ENCODE data around the gene MEIS2.

The MEIS2 gene

DNA sequence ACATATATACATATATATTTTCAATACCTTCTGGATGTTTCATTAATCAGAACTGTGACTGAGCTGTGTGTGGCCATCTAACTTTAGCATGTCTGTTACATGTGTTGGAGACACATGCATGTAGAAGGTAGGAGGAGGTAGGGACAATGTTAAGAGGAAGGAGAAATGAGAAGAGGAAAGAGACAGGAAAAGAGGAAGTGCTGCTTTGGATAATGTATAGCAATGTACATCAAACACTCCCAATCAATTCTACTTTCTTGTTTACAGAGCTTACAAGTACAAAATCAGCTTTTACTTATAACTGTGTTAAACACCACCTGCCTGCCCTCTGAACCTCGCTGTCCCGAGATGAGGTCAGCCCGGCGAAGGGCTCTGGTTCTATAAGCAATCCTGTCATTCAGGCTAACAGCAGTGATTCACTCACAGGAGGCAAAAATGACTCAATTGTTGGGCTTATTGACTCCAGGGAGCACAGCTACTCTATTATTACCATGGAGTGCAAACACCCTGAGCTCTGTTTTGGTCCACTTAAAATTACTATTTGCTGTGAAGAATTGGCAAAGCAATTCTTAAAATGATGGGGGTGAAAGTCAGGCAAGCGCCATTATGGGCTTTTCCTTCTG is 188.9 kb downstream of the MEIS2 start:
- no peak for FAIRE-seq
- no peak for DNase-seq (ENCODE audit: insufficient read length)

DNA sequence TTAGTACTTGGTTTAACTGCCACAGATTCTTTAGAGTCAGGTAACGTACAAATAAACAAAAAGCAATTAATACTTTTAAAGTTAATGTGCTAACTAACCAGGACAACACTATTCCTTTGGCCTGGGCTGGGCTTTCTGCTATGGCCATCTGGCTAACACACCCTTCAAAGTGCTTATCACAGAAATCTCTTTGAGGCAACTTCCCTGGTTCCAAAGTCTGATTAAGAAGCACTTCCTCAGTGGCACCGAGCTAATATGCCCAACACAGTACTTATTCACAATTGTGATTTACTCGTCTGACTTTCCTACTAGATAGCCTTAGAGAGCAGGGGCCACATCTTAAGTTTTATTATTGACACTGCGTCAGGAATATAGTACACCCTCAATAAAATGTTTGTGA is 191.4 kb downstream of the MEIS2 start:
- FAIRE-seq: no peak
- TF ChIP-seq POLR2A (IDR thresholded peaks at IDR 0.05; ENCODE audit: low read depth, low read length): no peak
- no peak for TF ChIP-seq TAF1 (IDR thresholded peaks at IDR 0.05; ENCODE audit: borderline replicate concordance, low read depth, low read length)
- no peak for TF ChIP-seq POLR2AphosphoS5 (IDR thresholded peaks at IDR 0.05; ENCODE audit: low read depth, low read length)
- no peak for DNase-seq (ENCODE audit: insufficient read length)

More for the DNA sequence above, 188.9 kb downstream of the MEIS2 start:
- TF ChIP-seq POLR2A (IDR thresholded peaks at IDR 0.05; ENCODE audit: low read depth, low read length) (no peak), POLR2AphosphoS5 (IDR thresholded peaks at IDR 0.05; ENCODE audit: low read depth, low read length) (no peak), TAF1 (IDR thresholded peaks at IDR 0.05; ENCODE audit: borderline replicate concordance, low read depth, low read length) (no peak)

DNA sequence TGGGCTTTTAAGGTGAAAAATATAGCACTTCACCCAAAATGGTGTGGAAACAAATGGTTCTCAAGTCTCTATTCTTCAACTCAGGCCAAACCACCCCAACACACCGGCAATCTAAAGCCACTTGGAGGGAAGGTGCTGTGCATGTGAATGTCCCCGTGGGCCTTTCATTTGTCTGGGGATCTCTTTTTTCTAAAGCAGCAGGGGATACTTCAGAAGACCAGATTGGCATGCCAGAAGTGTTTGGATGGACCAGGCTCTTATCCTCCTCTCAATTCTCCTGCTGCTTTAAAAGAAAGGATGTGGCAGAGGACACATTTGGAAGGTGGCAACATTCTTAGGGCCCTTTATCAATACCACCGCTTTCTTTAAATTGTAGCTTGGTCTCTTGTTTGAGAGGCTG is 193.1 kb downstream of the MEIS2 start:
- TF ChIP-seq TAF1 (IDR thresholded peaks at IDR 0.05; ENCODE audit: borderline replicate concordance, low read depth, low read length) (no peak), POLR2AphosphoS5 (IDR thresholded peaks at IDR 0.05; ENCODE audit: low read depth, low read length) (no peak), POLR2A (IDR thresholded peaks at IDR 0.05; ENCODE audit: low read depth, low read length) (no peak)
- DNase-seq (ENCODE audit: insufficient read length) (no peak), FAIRE-seq (no peak)

- no peak for TF ChIP-seq TAF1 (IDR thresholded peaks at IDR 0.05; ENCODE audit: borderline replicate concordance, low read depth, low read length)
- TF ChIP-seq POLR2AphosphoS5 (IDR thresholded peaks at IDR 0.05; ENCODE audit: low read depth, low read length): no peak
- no peak for TF ChIP-seq POLR2A (IDR thresholded peaks at IDR 0.05; ENCODE audit: low read depth, low read length)
- DNase-seq (ENCODE audit: insufficient read length): no peak
- no peak for FAIRE-seq
Observed at GRCh38 chr15:36905908-36906307, 194.4 kb downstream of the MEIS2 start.

- no peak for FAIRE-seq
- DNase-seq (ENCODE audit: insufficient read length): no peak
- TF ChIP-seq POLR2A (IDR thresholded peaks at IDR 0.05; ENCODE audit: low read depth, low read length) (no peak), TAF1 (IDR thresholded peaks at IDR 0.05; ENCODE audit: borderline replicate concordance, low read depth, low read length) (no peak), POLR2AphosphoS5 (IDR thresholded peaks at IDR 0.05; ENCODE audit: low read depth, low read length) (no peak)
Observed at GRCh38 chr15:36904715-36905114, 195.6 kb downstream of the MEIS2 start.

DNA sequence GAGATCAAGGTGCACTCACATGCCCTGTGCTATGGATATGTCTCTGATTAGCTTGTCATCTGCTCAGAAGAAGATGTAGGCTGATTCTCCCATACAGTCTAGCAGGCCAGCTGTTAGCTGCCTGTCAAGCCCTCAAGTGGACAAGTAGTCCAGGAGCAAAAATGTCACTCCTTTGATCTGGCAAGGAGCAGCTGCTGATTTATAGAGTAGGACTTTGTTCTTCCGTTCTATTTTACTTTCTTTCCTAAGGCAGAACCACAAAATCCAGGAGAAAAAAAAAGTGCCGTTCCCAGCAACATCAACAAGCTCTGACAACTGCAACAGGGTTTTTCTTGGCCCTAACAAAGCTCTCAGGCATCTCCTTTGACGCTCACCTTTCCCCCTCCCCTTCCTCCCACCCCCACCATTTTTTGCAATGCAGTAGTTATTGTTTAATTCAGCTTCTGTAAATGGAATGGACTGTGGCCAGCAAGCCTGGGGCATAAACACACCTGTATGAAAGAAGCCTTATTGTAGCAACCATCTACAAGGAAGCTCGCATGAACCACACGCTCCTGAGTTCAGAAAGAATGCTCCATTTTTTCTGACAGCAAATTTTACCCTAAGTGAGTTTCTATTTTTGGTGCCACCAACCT is 196.3 kb downstream of the MEIS2 start:
- no peak for TF ChIP-seq POLR2A (IDR thresholded peaks at IDR 0.05; ENCODE audit: low read depth, low read length)
- TF ChIP-seq POLR2AphosphoS5 (IDR thresholded peaks at IDR 0.05; ENCODE audit: low read depth, low read length): no peak
- no peak for DNase-seq (ENCODE audit: insufficient read length)
- FAIRE-seq: peak; percentile 27

- DNase-seq (ENCODE audit: insufficient read length) (no peak), FAIRE-seq (no peak)
- TF ChIP-seq POLR2AphosphoS5 (IDR thresholded peaks at IDR 0.05; ENCODE audit: low read depth, low read length) (no peak), POLR2A (IDR thresholded peaks at IDR 0.05; ENCODE audit: low read depth, low read length) (no peak), TAF1 (IDR thresholded peaks at IDR 0.05; ENCODE audit: borderline replicate concordance, low read depth, low read length) (no peak)
Observed at GRCh38 chr15:36903195-36903594, 197.2 kb downstream of the MEIS2 start.

DNA sequence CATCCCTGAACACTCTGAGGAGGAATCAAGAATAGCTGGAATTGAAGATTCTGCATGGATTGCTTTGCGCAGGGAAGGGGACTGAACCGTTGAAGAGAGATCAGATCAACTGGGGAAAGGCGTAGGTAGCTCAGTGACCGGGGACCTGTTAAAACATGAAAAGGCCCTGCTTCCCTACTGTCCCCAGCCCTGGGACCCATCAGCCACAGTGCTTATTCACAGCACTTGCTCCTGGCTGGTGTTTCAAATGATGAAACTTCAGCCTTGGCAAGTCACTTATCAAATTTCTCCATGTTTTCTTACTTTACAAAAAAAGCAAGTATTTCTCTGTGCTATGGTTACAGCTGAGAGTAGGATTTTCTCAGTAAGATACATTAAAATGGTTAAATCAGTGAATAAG is 199.3 kb downstream of the MEIS2 start:
- no peak for DNase-seq (ENCODE audit: insufficient read length)
- FAIRE-seq: no peak
- TF ChIP-seq POLR2A (IDR thresholded peaks at IDR 0.05; ENCODE audit: low read depth, low read length): no peak
- TF ChIP-seq POLR2AphosphoS5 (IDR thresholded peaks at IDR 0.05; ENCODE audit: low read depth, low read length): no peak
- TF ChIP-seq TAF1 (IDR thresholded peaks at IDR 0.05; ENCODE audit: borderline replicate concordance, low read depth, low read length): no peak

DNA sequence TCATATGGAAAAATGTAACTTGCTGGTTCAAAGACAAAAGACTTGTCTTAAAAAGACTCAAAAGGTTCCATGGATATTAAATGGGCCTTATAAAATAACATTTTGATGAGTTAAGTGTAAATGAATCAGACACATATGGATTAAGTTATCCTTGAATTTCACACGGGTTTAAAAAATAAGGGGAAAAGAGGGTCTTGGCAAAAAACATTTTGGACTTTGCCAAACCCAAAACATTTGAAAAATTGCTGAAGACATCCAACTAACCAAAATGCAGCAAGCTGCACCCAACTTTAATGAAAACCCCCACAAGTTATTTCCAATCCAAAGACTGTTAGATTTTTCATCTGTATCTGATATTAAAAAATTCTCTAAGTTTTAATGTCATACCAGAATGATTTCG is 200.7 kb downstream of the MEIS2 start:
- no peak for DNase-seq (ENCODE audit: insufficient read length)
- no peak for FAIRE-seq
- TF ChIP-seq POLR2A (IDR thresholded peaks at IDR 0.05; ENCODE audit: low read depth, low read length) (no peak), POLR2AphosphoS5 (IDR thresholded peaks at IDR 0.05; ENCODE audit: low read depth, low read length) (no peak), TAF1 (IDR thresholded peaks at IDR 0.05; ENCODE audit: borderline replicate concordance, low read depth, low read length) (no peak)

GRCh38 chr15:36898536-36899126 is 201.7 kb downstream of the MEIS2 start:
- TF ChIP-seq POLR2AphosphoS5 (IDR thresholded peaks at IDR 0.05; ENCODE audit: low read depth, low read length) (no peak), TAF1 (IDR thresholded peaks at IDR 0.05; ENCODE audit: borderline replicate concordance, low read depth, low read length) (no peak)
- DNase-seq (ENCODE audit: insufficient read length) (no peak), FAIRE-seq (no peak)

DNA sequence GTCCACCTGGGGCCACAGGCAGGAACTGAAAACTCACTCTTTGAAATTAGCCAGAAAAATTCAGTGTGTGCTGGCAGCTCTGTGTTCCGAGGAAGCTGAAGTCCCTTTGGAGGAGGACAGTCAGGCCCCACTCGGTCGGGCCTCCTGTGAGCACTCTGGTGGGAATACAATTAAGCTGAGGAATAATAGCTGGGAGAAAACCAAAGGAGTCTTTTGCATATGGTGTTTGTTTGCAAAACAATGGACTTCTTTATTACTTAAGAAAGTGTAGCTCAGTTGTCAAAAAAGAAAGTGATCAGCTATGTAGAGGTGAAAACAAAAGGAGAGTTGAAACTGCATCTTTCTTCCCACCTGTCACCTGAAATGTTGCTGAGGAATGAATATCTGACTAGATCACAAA is 202.5 kb downstream of the MEIS2 start:
- TF ChIP-seq POLR2A (IDR thresholded peaks at IDR 0.05; ENCODE audit: low read depth, low read length) (no peak), POLR2AphosphoS5 (IDR thresholded peaks at IDR 0.05; ENCODE audit: low read depth, low read length) (no peak), TAF1 (IDR thresholded peaks at IDR 0.05; ENCODE audit: borderline replicate concordance, low read depth, low read length) (no peak)
- no peak for DNase-seq (ENCODE audit: insufficient read length)
- FAIRE-seq: no peak

DNA sequence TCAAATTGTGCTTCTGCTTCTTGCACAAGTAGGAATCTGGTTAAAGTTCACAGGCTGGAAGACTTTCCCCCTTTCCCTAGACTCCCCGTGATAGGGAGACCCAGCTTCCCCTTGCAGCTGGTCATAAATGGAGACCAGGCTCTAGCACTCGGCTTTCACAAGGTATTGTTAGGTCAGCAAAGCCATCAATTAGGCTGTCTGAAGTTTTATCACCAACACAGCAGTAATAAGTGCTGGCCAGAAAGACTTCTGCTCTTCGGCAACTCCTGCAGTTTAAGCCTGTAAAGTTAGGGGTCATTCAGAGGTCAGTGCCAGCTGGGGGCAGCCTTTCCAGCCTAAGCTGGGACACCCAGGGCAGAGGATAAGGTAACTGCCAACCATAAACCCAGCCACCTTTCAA is 203.4 kb downstream of the MEIS2 start:
- DNase-seq (ENCODE audit: insufficient read length) (no peak), FAIRE-seq (no peak)
- no peak for TF ChIP-seq POLR2A (IDR thresholded peaks at IDR 0.05; ENCODE audit: low read depth, low read length)
- no peak for TF ChIP-seq POLR2AphosphoS5 (IDR thresholded peaks at IDR 0.05; ENCODE audit: low read depth, low read length)
- no peak for TF ChIP-seq TAF1 (IDR thresholded peaks at IDR 0.05; ENCODE audit: borderline replicate concordance, low read depth, low read length)

All from GM12892 (cell line).